AG04450 (cell line): ENCODE results near the gene RPS6KL1. TPM values are rescaled to one million over a fixed set of nuclear protein-coding genes. Genes with fewer than 3 reads are reported as not detected.

Experiments
- CTCF ChIA-PET: fragments of 300-600, 350-600 bp; formaldehyde crosslinking; extraction: SDS; loops from one replicate; lab custom pipeline; 2022; ENCODE audit warnings: antibody characterized with exemption, inconsistent platforms; lab: Charles Lee
- POLR2A ChIA-PET: fragments of 350-600 bp; formaldehyde crosslinking; extraction: SDS; loops from one replicate; lab custom pipeline; 2021; ENCODE audit warnings: antibody characterized with exemption, inconsistent platforms; lab: Yijun Ruan, JAX
- DNase-seq: peaks from one replicate; pipeline ENCODE4 v3.0.0-alpha.2; 2011; ENCODE audit warnings: low read depth, low spot score
- H3K27ac ChIP-seq: one replicate; pipeline ENCODE4 v1.5.1; 2012; ENCODE audit warnings: low read depth, low read length, control low read depth
- H3K27me3 ChIP-seq: one replicate; pipeline ENCODE4 v1.6.0; 2012; ENCODE audit warnings: low read length; ENCODE audit not compliant: control insufficient read depth, insufficient read depth
- H3K4me3 ChIP-seq: 2 replicates; pipeline ENCODE4 v1.5.1; 2011; ENCODE audit warnings: mild to moderate bottlenecking, low read depth, low read length, control low read depth
- H3K9me3 ChIP-seq: 2 replicates; pipeline ENCODE4 v1.5.1; 2012; ENCODE audit warnings: low read length; ENCODE audit not compliant: control insufficient read depth, insufficient read depth
- CTCF ChIP-seq: IDR thresholded peaks from 2 replicates; pipeline ENCODE4 v1.5.1; 2011; ENCODE audit warnings: low read depth, low read length, control low read depth, inconsistent platforms
- polyA plus RNA-seq: library from polyadenylated mRNA; depleted of rRNA; stranded (reverse); fragments of >200 nt; gene quantifications from 2 replicates; pipeline ENCODE4 v1.2.3, GENCODE V29; 2011

RPS6KL1 gene
- polyA plus RNA-seq, 1 experiment = 0.64 TPM

GRCh38 chr14:74881431-74882102, 41.5 kb downstream of the RPS6KL1 start, which contains the start of gene DLST:
TSS of gene DLST (plus strand) at chr14:74881916. CDS start at chr14:74881954, 38 bp downstream.
- peak; percentile 66 for DNase-seq
- CTCF ChIA-PET = interaction anchor here (0.5 to 11.3 kb wide), 5 partner anchors 20 to 269 kb away, joined by 3 to 173 read pairs (median 5); no protein-coding TSS in a partner anchor
- peak within 1 kb of the TSS; percentile 86 for H3K4me3 ChIP-seq
- TF ChIP-seq CTCF = no peak
- POLR2A ChIA-PET = interaction anchor here (0.7 kb wide), 2 partner anchors 20 to 118 kb away, joined by 3 to 11 read pairs; partner anchors contain the start of gene YLPM1
- no peaks in the 10 kb centered on the region for H3K9me3 ChIP-seq
- H3K27ac ChIP-seq = peak within 1 kb of the TSS; percentile 85
- H3K27me3 ChIP-seq = no peaks in the 10 kb centered on the region

GRCh38 chr14:74879427-74880182, 43.5 kb downstream of the RPS6KL1 start:
- no peak for TF ChIP-seq CTCF
- CTCF ChIA-PET = interaction anchor here (0.6 to 11.3 kb wide), 6 partner anchors 18 to 1236 kb away, joined by 4 to 173 read pairs (median 5); no protein-coding TSS in a partner anchor
- Histone ChIP-seq H3K4me3 (no peak overlapping the region), H3K9me3 (no peaks in the 10 kb centered on the region), H3K27me3 (no peaks in the 10 kb centered on the region), H3K27ac (no peak overlapping the region)
- no peak for DNase-seq
- POLR2A ChIA-PET = interaction anchor here (0.6 to 0.7 kb wide), 3 partner anchors 26 to 209 kb away, joined by 3 to 6 read pairs (median 3); no protein-coding TSS in a partner anchor

GRCh38 chr14:74875941-74876913, 46.8 kb downstream of the RPS6KL1 start, which contains the start of gene PROX2:
TSS of gene PROX2 (minus strand) at chr14:74876145. CDS start at chr14:74863834, 12,311 bp downstream.
- Histone ChIP-seq H3K4me3 (no peak within 1 kb of the TSS), H3K9me3 (no peaks in the 10 kb centered on the region), H3K27ac (no peak within 1 kb of the TSS), H3K27me3 (no peaks in the 10 kb centered on the region)
- ChIA-PET POLR2A (no interaction called here), CTCF (interaction anchor here (0.5 to 11.3 kb wide), 3 partner anchors 15 to 34 kb away, joined by 4 to 173 read pairs (median 46); no protein-coding TSS in a partner anchor)
- no peak for TF ChIP-seq CTCF
- no peak for DNase-seq

- no peak overlapping the region for H3K4me3 ChIP-seq
- no peaks in the 10 kb centered on the region for H3K9me3 ChIP-seq
- no peaks in the 10 kb centered on the region for H3K27me3 ChIP-seq
- no peak for TF ChIP-seq CTCF
- DNase-seq = no peak
- POLR2A ChIA-PET = no interaction called here
- CTCF ChIA-PET = interaction anchor here (0.5 to 5.7 kb wide), 4 partner anchors 14 to 35 kb away, joined by 3 to 56 read pairs (median 25); no protein-coding TSS in a partner anchor
- H3K27ac ChIP-seq = no peak overlapping the region
Measured at GRCh38 chr14:74875204-74875603, 47.9 kb downstream of the RPS6KL1 start.
